Measurements from ENCODE around the gene ADAMTS13.
A peak's percentile ranks its signal among the peaks of the same experiment; 100 is the strongest.

ADAMTS13 gene

DNA sequence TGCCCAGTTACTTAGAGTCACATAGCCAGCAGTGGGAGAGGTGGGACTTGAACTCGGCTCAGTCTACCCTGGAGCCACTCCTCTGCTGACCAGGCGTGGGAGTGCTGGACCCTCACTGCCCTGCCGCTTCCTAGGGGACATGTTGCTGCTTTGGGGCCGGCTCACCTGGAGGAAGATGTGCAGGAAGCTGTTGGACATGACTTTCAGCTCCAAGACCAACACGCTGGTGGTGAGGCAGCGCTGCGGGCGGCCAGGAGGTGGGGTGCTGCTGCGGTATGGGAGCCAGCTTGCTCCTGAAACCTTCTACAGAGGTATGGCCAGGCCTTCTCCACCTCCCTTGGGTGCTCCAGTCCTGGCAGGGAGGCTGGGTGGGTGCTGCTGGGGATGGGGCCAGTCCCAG is 34.2 kb downstream of the ADAMTS13 start:
- DNase-seq = no peak

DNA sequence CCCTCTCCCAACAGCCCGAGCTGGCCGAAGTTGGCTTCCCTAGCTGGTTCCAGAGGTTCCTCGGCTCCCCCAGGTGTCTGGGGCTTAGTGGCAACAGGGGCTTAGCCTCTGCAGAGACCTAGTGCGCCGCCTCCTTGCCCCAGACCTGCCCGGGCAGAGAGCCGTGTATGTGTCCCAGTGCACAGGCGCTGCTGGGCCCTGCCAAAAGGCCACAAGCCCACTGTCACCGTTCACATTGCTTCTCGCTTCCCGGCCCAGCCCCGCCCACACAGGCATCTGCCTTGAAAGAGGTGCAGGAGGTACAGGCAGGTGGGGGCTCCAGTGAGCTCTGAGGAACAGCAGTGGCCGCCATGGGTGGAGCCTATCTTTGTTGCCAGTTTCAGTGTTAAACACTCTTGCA is 35.1 kb downstream of the ADAMTS13 start:
- DNase-seq = no peak

- no peak for DNase-seq
Observed at GRCh38 chr9:133457748-133458147, 35.6 kb downstream of the ADAMTS13 start.

- DNase-seq = no peak
Observed at GRCh38 chr9:133458643-133459312, 36.6 kb downstream of the ADAMTS13 start.

GRCh38 chr9:133459476-133460404 is 37.6 kb downstream of the ADAMTS13 start, which contains the start of gene CACFD1:
Gene CACFD1, plus strand, starts transcription at chr9:133459978. Its CDS starts 89 bp downstream, at chr9:133460067.
- peak; percentile 95 for DNase-seq

GRCh38 chr9:133460405-133461175 is 38.4 kb downstream of the ADAMTS13 start:
- peak; percentile 81 for DNase-seq

DNA sequence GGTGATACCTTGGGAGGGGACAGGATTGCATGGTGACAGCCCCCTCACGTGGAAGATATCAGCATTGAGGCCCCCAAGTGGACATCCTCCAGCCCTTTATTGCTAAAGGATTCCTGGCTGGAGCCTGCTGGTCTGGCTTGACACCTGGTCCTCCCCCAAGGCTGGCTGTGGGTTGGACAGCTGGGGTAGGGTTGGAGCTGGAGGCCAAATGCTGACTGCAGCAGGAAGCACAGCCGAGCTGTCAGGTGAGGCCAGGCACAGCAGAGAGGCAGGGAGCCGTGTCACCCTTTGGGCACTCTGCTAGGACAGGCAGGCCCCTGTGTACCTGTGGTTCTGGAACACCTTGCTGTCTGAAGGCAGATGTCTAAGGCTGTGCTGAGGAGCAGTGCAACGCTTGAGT is 39.8 kb downstream of the ADAMTS13 start:
- DNase-seq = no peak

DNA sequence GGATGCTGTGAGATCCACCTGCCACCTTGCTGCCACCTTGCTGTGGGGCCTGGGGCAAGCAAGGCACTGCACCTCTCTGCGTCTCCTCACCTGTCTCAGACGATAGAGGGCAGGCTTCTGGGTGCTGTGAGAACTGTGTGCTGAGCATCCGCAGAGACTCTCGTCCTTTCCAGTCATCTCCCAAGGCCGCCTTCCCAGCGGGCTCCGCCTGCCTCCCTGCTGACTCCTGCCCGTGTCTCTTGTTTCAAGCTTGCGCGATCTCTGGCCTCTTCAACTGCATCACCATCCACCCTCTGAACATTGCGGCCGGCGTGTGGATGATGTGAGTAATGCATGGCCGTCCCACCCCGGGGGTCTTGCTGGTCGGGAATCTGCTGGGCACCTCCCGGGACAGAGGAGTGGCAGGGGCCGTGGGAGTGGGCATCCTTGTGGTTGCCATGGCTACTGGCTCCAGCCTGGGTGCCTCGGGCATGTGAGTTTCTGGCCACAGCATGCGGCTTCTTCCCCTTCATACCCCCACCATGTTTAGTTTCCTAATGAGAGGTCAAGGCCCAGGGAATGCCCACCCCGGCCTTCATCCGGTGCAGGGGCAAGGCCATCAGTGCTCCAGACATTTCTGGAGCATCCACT is 41.2 kb downstream of the ADAMTS13 start:
- no peak for DNase-seq

DNA sequence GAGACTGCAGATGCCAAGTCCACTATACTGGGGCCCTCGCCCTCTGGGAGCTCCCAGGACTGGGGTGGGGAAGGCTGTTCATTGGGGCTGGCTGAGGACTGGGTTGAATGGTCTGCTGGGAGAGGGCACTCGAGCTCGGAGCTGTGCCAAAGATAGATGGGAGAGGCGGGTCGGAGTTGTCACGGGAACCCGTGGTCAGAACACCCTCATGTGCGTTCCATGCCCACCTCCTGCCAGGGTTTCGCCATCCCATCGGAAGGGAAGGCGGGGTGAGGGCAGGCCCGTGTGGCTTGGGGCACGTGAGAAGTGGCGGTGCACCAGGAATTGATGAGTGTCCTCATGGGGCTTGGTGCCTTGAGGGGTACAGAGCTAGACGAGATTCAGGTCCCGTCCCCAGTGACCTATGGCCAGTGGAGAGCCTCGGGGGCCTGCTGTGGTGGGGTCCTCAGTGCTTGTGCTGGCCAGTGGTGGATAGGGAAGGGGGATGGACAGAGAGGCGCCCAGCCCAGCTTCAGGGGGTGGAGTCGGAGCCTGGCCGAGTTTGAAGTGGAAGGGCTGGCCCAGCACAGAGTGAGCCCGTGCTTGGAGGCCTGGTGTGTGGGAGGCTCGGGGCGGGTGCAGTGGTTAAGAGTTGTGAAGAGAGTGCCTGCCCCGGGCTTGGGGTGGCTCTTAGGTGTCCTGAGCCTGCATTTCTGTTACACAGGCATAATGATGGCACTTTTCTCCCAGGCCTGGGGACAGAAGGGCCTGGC is 41.9 kb downstream of the ADAMTS13 start:
- no peak for DNase-seq

DNA sequence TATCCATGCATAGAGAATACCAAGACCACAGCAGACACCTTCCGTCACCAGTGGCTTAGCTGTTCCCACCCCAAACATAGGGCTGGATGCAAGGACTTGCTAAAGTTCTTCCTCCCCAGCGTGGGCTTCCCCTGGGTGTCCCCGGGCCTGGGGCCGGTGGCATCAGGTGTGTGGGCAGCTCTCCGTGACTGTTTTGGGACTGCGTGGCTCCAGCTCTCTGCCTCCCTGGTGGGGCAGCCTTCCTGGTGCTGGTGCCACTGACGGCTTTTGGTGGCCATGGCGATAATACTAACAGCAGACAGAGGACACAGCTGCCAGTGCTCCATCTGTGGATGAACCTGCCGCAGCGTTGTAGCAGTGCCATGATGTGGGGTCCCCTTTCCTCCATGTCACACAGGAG is 42.5 kb downstream of the ADAMTS13 start:
- no peak for DNase-seq

DNA sequence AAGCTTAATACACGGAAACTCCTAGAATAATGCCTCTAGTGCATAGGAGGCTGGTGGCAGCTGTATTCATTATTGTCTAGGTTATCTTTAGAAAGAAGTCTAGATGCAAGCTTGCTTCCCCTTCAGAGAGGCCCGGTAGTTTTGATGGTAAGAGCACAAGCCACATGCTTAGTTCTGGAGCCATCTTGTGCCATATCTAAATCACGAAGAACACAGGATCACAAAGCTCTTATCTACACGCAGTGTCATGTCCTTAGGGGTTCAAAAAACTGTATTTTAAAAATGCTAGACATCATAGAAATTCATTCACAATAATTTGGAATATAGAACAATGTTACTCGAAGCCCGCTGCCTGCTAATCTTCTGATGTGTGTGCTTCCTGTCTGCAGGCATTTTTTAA is 43.8 kb downstream of the ADAMTS13 start:
- no peak for DNase-seq

- no peak for DNase-seq
Observed at GRCh38 chr9:133467101-133467500, 44.9 kb downstream of the ADAMTS13 start.

GRCh38 chr9:133468374-133468773 is 46.2 kb downstream of the ADAMTS13 start:
- DNase-seq = no peak

GRCh38 chr9:133468777-133469421 is 46.7 kb downstream of the ADAMTS13 start:
- no peak for DNase-seq

GRCh38 chr9:133470427-133470924 is 48.3 kb downstream of the ADAMTS13 start:
- DNase-seq = no peak

GRCh38 chr9:133470988-133471387 is 48.8 kb downstream of the ADAMTS13 start:
- DNase-seq = no peak

DNA sequence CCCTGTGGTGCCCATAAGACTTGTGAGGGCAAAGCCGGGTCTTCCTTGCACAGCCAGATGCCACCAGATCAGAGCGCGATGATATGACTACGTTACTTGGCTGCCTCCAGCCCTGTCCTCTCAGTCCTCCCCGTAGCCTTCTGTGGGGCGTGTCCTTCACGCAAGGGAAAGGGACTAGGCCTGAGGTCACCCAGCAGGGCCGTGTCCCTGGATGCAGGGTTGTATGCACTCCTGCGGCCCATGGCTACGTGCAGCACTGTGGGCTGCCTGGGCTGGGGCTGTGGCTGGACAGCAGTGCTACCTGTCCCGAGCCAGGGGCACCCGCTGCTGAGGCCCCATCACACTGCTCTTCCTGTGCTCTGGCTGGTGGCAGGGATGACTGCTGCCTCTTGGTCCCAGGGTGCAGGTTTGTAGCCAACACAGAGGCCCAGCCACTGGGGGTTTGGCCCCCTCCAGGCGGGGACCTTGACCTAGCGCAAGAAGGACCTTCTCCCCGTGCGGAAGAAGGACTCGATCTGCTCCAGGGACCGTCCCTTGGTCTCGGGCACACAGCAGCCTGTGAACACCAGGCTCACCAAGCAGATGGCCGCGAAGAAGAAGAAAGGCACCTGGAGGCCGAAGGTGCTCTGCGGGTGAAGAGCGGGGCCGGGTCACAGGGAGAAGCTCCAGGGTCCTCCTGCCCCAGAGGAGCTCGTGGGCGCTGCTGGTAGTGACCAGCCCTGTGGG is 49.5 kb downstream of the ADAMTS13 start:
- no peak for DNase-seq

DNA sequence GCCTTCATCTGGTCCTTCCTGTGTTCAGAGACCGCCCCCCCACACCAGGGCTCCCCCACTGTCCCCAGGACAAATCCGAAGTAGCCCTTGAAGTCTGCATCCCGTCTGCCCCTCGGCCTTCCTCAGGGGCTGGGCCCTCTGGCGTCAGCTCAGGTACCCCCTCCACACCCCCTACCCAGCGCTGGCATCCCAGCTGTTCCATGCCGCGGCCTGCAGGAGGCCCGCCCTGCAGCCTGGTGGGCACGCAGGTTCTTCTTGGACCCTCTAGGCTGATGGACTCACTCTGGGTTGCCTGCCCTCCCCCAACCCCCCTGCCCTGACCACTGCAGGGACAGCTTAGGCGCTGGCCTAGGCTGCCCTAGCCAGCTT is 50.1 kb downstream of the ADAMTS13 start:
- no peak for DNase-seq

GRCh38 chr9:133472753-133473378 is 50.7 kb downstream of the ADAMTS13 start:
- DNase-seq = no peak

DNA sequence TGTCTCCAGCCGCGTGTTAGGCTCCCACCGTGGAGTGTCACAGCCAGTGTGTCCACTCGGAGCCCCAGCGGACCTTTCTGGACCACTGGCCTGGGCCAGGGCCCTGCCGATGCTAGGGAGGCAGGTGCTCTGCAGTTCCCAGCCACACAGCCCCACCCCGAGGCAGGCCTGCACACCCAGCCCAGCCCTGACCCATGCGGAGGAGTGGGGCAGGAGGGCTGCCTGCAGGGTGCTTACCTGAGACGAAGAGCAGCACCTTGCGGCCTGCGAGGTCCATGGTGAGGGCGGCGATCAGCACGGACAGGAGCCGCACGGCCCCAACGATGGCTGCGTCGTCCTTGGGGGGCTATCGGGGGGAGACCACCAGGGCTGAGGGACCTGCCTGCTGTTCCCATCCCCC is 51.6 kb downstream of the ADAMTS13 start:
- DNase-seq = no peak

All from DMS153 (cell line).